Fibroblast of lung (primary cell): ENCODE measurements around the gene KIAA0930. TPM values are rescaled to one million over a fixed set of nuclear protein-coding genes. Genes with fewer than 3 reads are reported as not detected.

Experiments
- DNase-seq, 2 donors: peaks; one replicate each; pipeline versions ENCODE4 v3.0.0 to v3.0.0-alpha.2; 2010; ENCODE audit warnings: low read depth in 2 of 2
- H2AFZ ChIP-seq: 2 replicates; pipeline ENCODE4 v1.5.1; 2012; ENCODE audit warnings: low read length, control low read depth, inconsistent platforms
- H3K27ac ChIP-seq: 2 replicates; pipeline ENCODE4 v1.5.1; 2011; ENCODE audit warnings: low read length, control low read depth; ENCODE audit not compliant: insufficient read depth
- H3K27me3 ChIP-seq: 2 replicates; pipeline ENCODE4 v1.5.1; 2011; ENCODE audit warnings: mild to moderate bottlenecking, low read length; ENCODE audit not compliant: control insufficient read depth, insufficient read depth
- H3K36me3 ChIP-seq: 2 replicates; pipeline ENCODE4 v1.5.1; 2011; ENCODE audit warnings: low read length; ENCODE audit not compliant: control insufficient read depth, insufficient read depth
- H3K4me1 ChIP-seq: 2 replicates; pipeline ENCODE4 v1.5.1; 2011; ENCODE audit warnings: low read length; ENCODE audit not compliant: control insufficient read depth, insufficient read depth; ENCODE audit errors: extremely low read depth
- H3K4me2 ChIP-seq: 2 replicates; pipeline ENCODE4 v1.5.1; 2011; ENCODE audit warnings: low read length, control low read depth; ENCODE audit not compliant: insufficient read depth; ENCODE audit errors: extremely low read depth
- H3K4me3 ChIP-seq, 4 experiments: fragments of 200-600 bp in 1 of 4; sonication (generic) in 1 of 4; replicated peaks in 1 of 4; 2 replicates each; pipeline ENCODE4 v1.5.1; 2011 to 2016; ENCODE audit warnings: low read length in 4 of 4, low read depth in 3 of 4, mild to moderate bottlenecking in 3 of 4, control low read depth in 2 of 4, inconsistent platforms in 1 of 4, mixed read lengths in 1 of 4; ENCODE audit not compliant: insufficient read depth in 1 of 4; ENCODE audit errors: control extremely low read depth in 1 of 4
- H3K79me2 ChIP-seq: 2 replicates; pipeline ENCODE4 v1.5.1; 2012; ENCODE audit warnings: mild to moderate bottlenecking, low read length, inconsistent platforms; ENCODE audit not compliant: control insufficient read depth, insufficient read depth
- H3K9ac ChIP-seq: 2 replicates; pipeline ENCODE4 v1.5.1; 2011; ENCODE audit warnings: mild to moderate bottlenecking, low read length, control low read depth; ENCODE audit not compliant: insufficient read depth
- H3K9me3 ChIP-seq: 2 replicates; pipeline ENCODE4 v1.5.1; 2012; ENCODE audit warnings: low read depth, low read length; ENCODE audit not compliant: control insufficient read depth, insufficient read depth
- H4K20me1 ChIP-seq: 2 replicates; pipeline ENCODE4 v1.5.1; 2011; ENCODE audit warnings: low read length; ENCODE audit not compliant: control insufficient read depth, insufficient read depth; ENCODE audit errors: extremely low read depth
- EZH2 ChIP-seq: IDR thresholded peaks from 2 replicates; pipeline ENCODE4 v1.5.1; 2012; ENCODE audit warnings: low read length, control low read depth, mild to moderate bottlenecking; ENCODE audit errors: missing control alignments
- polyA plus RNA-seq, 2 donors: library from polyadenylated mRNA; depleted of rRNA in 1 of 2; stranded (reverse) in 1 of 2; unstranded in 1 of 2; fragments of >200 nt; gene quantifications; 2 replicates each; pipeline ENCODE4 v1.2.1, GENCODE V29; 2011 to 2012; ENCODE audit warnings: missing spikeins in 1 of 2
- total RNA-seq: library from RNA; depleted of rRNA; stranded (reverse); fragments of >200 nt; gene quantifications from 2 replicates; pipeline ENCODE4 v1.2.1, GENCODE V29; 2014
- TF ChIP-seq, protein P1 (sequence below), 2 donors: IDR thresholded peaks in 1 of 2; conservative IDR thresholded peaks in 1 of 2; 1 replicate in 1 of 2; 2 replicates in 1 of 2; pipeline ENCODE4 v1.5.1; 2011 to 2012; ENCODE audit warnings: low read length in 2 of 2, control low read depth in 1 of 2, inconsistent platforms in 1 of 2, low read depth in 1 of 2, mild to moderate bottlenecking in 1 of 2

The KIAA0930 gene
- total and polyA plus RNA-seq, 2 donors (not counting 1 experiment from before 2014, with no cell fraction given) = 28.2 to 30.9 TPM

DNA sequence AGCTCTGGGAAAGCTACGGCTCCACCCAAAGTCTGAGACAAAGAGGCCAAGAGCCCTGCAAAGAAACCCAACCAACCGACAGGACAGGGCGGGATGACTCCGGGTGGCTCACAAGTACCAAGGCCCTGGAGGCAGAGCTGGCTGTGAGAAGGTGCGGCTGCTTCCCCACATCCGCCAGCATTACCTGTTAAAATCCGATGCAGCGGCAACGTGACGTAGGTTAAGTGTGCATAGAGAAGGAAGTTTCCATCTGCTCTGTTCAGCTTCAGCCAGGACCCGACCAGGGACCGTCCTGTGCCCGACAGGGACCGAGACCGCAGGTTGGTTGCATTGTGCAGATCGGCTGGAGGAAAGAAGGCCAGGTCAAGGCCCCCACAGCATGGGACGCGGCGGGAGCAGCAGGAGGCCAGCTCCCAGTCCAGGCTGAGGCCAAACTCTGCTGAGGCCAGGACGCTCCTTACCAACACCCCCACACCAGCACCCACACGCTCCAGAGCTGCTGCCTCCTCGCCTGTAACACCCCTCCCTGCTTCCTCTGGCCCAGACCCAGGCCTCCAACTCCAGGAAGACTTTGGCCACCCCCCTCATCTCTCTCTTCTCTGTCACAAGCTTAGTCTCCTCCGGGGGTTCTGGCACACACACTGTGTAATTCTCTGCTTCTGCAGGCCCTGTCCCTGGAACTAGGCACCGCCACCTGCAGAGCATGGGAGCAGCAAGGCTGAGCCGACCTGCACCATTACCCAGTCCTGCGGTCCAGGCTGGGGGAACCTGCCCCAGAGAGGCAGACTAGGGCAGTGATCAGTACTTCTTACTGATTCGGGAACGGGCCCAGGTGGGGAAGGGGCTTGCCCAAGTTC lies 42.9 kb downstream of the KIAA0930 start:
- no peaks in the 10 kb centered on the region for H3K9me3 ChIP-seq
- H3K4me3 ChIP-seq = no peak overlapping the region
- no peaks in the 10 kb centered on the region for H3K79me2 ChIP-seq
- peaks cover 2% of the 10 kb centered on the region for H4K20me1 ChIP-seq
- no peak overlapping the region for H3K27ac ChIP-seq
- peaks cover 12% of the 10 kb centered on the region for H3K4me1 ChIP-seq
- H2AFZ ChIP-seq = no peak overlapping the region
- DNase-seq = no peak
- TF ChIP-seq, protein P1, sequence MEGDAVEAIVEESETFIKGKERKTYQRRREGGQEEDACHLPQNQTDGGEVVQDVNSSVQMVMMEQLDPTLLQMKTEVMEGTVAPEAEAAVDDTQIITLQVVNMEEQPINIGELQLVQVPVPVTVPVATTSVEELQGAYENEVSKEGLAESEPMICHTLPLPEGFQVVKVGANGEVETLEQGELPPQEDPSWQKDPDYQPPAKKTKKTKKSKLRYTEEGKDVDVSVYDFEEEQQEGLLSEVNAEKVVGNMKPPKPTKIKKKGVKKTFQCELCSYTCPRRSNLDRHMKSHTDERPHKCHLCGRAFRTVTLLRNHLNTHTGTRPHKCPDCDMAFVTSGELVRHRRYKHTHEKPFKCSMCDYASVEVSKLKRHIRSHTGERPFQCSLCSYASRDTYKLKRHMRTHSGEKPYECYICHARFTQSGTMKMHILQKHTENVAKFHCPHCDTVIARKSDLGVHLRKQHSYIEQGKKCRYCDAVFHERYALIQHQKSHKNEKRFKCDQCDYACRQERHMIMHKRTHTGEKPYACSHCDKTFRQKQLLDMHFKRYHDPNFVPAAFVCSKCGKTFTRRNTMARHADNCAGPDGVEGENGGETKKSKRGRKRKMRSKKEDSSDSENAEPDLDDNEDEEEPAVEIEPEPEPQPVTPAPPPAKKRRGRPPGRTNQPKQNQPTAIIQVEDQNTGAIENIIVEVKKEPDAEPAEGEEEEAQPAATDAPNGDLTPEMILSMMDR (conservative IDR thresholded peaks at IDR 0.05 in 1 of 2, IDR thresholded peaks at IDR 0.05 in 1 of 2; ENCODE audit: low read depth in 1 of 2, low read length in 2 of 2) = no peak
- TF ChIP-seq EZH2 = no peak
- no peak overlapping the region for H3K9ac ChIP-seq
- H3K27me3 ChIP-seq = no peaks in the 10 kb centered on the region
- H3K4me2 ChIP-seq = no peak overlapping the region
- H3K36me3 ChIP-seq = peaks cover 11% of the 10 kb centered on the region

GRCh38 chr22:45196926-45197605 lies 43.6 kb downstream of the KIAA0930 start:
- Histone ChIP-seq H3K9ac (no peak overlapping the region), H3K9me3 (no peaks in the 10 kb centered on the region), H3K36me3 (peaks cover 8% of the 10 kb centered on the region), H3K4me1 (peaks cover 7% of the 10 kb centered on the region), H4K20me1 (peaks cover under 1% of the 10 kb centered on the region), H2AFZ (no peak overlapping the region), H3K27ac (no peak overlapping the region), H3K27me3 (no peaks in the 10 kb centered on the region), H3K4me2 (no peak overlapping the region), H3K4me3 (no peak overlapping the region), H3K79me2 (no peaks in the 10 kb centered on the region)
- TF ChIP-seq, protein P1 (conservative IDR thresholded peaks at IDR 0.05 in 1 of 2, IDR thresholded peaks at IDR 0.05 in 1 of 2; ENCODE audit: low read depth in 1 of 2, low read length in 2 of 2) = no peak
- TF ChIP-seq EZH2 = no peak
- no peak for DNase-seq

DNA sequence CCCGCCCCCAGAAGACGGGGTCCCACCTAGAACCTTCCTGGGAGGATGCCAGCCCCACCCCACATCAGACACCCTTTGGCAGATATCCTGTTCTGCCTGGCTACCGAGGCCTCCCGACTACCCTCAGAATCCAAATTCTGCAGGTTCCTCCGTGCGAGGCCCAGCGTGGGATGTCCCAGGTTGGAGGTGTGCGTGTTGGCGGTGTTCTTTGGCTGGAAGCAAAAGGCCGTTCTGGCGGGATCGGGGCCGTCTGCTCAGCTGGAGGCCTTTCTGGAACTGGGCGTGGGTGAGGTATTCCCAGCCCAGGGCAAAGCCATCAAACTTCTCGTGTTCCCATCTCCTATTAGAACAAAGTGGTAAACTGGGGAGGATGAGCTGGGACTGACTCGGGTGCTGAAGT lies 44.4 kb downstream of the KIAA0930 start:
- no peaks in the 10 kb centered on the region for H4K20me1 ChIP-seq
- H3K27me3 ChIP-seq = no peaks in the 10 kb centered on the region
- H3K4me1 ChIP-seq = peaks cover 4% of the 10 kb centered on the region
- no peak for TF ChIP-seq EZH2
- TF ChIP-seq, protein P1 (conservative IDR thresholded peaks at IDR 0.05 in 1 of 2, IDR thresholded peaks at IDR 0.05 in 1 of 2; ENCODE audit: low read depth in 1 of 2, low read length in 2 of 2) = no peak
- H3K9me3 ChIP-seq = no peaks in the 10 kb centered on the region
- H2AFZ ChIP-seq = no peak overlapping the region
- H3K27ac ChIP-seq = no peak overlapping the region
- H3K9ac ChIP-seq = no peak overlapping the region
- no peaks in the 10 kb centered on the region for H3K79me2 ChIP-seq
- H3K36me3 ChIP-seq = peaks cover 8% of the 10 kb centered on the region
- no peak overlapping the region for H3K4me2 ChIP-seq
- no peak for DNase-seq
- no peak overlapping the region for H3K4me3 ChIP-seq
